HepG2 (cell line): ENCODE results near the gene PRKCE. TPM values are rescaled to one million over a fixed set of nuclear protein-coding genes. Genes with fewer than 3 reads are reported as not detected.

ENCODE experiments used
- DMAP1 ChIP-seq: IDR thresholded peaks from 2 replicates; pipeline ENCODE4 v1.6.1; 2016
- ELF3 ChIP-seq: IDR thresholded peaks from 2 replicates; pipeline ENCODE4 v1.6.1; 2016; ENCODE audit warnings: missing genetic modification reagents, missing compliant biosample characterization
- HHEX ChIP-seq: IDR thresholded peaks from 2 replicates; pipeline ENCODE4 v1.6.1; 2016; ENCODE audit warnings: control low read depth
- HOXA7 ChIP-seq: sonication (generic); formaldehyde crosslinking; IDR thresholded peaks from 2 replicates; pipeline ENCODE4 v1.8.1; 2022; ENCODE audit warnings: mild to moderate bottlenecking, missing genetic modification reagents, moderate library complexity
- IRX3 ChIP-seq: sonication (generic); formaldehyde crosslinking; IDR thresholded peaks from 2 replicates; pipeline ENCODE4 v1.8.1; 2023; ENCODE audit warnings: mild to moderate bottlenecking, low read depth, missing genetic modification reagents, borderline replicate concordance
- KMT2B ChIP-seq: IDR thresholded peaks from 2 replicates; pipeline ENCODE4 v1.6.1; 2016; ENCODE audit warnings: missing genetic modification reagents, missing compliant biosample characterization
- MTF2 ChIP-seq: sonication (generic); formaldehyde crosslinking; IDR thresholded peaks from 2 replicates; pipeline ENCODE4 v1.5.0; 2020; ENCODE audit warnings: missing genetic modification reagents, borderline replicate concordance
- NFIB ChIP-seq: sonication (generic); formaldehyde crosslinking; IDR thresholded peaks from 2 replicates; pipeline ENCODE4 v1.9.0; 2021; ENCODE audit warnings: missing genetic modification reagents, mild to moderate bottlenecking, borderline replicate concordance
- PPARG ChIP-seq: conservative IDR thresholded peaks from 2 replicates; pipeline ENCODE4 v1.6.1; 2016; ENCODE audit warnings: missing biosample characterization, missing genetic modification reagents
- RARG ChIP-seq: sonication (generic); formaldehyde crosslinking; IDR thresholded peaks from 2 replicates; pipeline ENCODE4 v1.4.0; 2020; ENCODE audit warnings: low read depth, mild to moderate bottlenecking, missing genetic modification reagents
- REL ChIP-seq: sonication (generic); formaldehyde crosslinking; conservative IDR thresholded peaks from 2 replicates; pipeline ENCODE4 v1.8.0; 2022; ENCODE audit warnings: mild to moderate bottlenecking, missing genetic modification reagents, moderate library complexity
- RXRA ChIP-seq: sonication (generic); formaldehyde crosslinking; IDR thresholded peaks from 2 replicates; pipeline ENCODE4 v1.5.1; 2020; ENCODE audit warnings: missing genetic modification reagents
- SCMH1 ChIP-seq: sonication (generic); formaldehyde crosslinking; IDR thresholded peaks from 2 replicates; pipeline ENCODE4 v1.9.0; 2021; ENCODE audit warnings: missing genetic modification reagents, mild to moderate bottlenecking, borderline replicate concordance
- SMYD3 ChIP-seq: sonication (generic); formaldehyde crosslinking; IDR thresholded peaks from 2 replicates; pipeline ENCODE4 v1.8.1; 2023; ENCODE audit warnings: mild to moderate bottlenecking, missing genetic modification reagents
- ZMYM4 ChIP-seq: sonication (generic); formaldehyde crosslinking; IDR thresholded peaks from 2 replicates; pipeline ENCODE4 v1.8.1; 2023; ENCODE audit warnings: mild to moderate bottlenecking, missing genetic modification reagents
- ZNF207 ChIP-seq: fragments of 450-650 bp; IDR thresholded peaks from 2 replicates; pipeline ENCODE4 v1.6.1; 2016; ENCODE audit warnings: antibody characterized with exemption, borderline replicate concordance
- ZNF296 ChIP-seq: sonication (generic); formaldehyde crosslinking; conservative IDR thresholded peaks from 2 replicates; pipeline ENCODE4 v1.5.0; 2020; ENCODE audit warnings: mild to moderate bottlenecking, missing genetic modification reagents
- ZNF567 ChIP-seq: sonication (generic); formaldehyde crosslinking; IDR thresholded peaks from 2 replicates; pipeline ENCODE4 v1.8.1; 2023; ENCODE audit warnings: mild to moderate bottlenecking, missing genetic modification reagents, borderline replicate concordance
- ZNF776 ChIP-seq: sonication (generic); formaldehyde crosslinking; IDR thresholded peaks from 2 replicates; pipeline ENCODE4 v1.4.0; 2020; ENCODE audit warnings: mild to moderate bottlenecking, missing genetic modification reagents
- ZNF782 ChIP-seq: sonication (generic); formaldehyde crosslinking; IDR thresholded peaks from 2 replicates; pipeline ENCODE4 v1.4.0; 2020; ENCODE audit warnings: missing genetic modification reagents, mild to moderate bottlenecking, borderline replicate concordance
- polyA plus RNA-seq, 8 experiments: library from polyadenylated mRNA; depleted of rRNA in 3 of 8; stranded (reverse) in 7 of 8; unstranded in 1 of 8; fragments of >200 nt; fragmentation: Illumina TruSeq in 4 of 8; extraction: Trizol in 4 of 8; gene quantifications; 2 replicates each; pipeline versions ENCODE4 v1.2.1 to v1.2.3, GENCODE V29; 2011 to 2016; ENCODE audit warnings: low read depth in 4 of 8, missing spikeins in 1 of 8, mixed read lengths in 1 of 8; ENCODE audit not compliant: insufficient read depth in 1 of 8
- total RNA-seq, 5 experiments: library from RNA; depleted of rRNA; stranded (reverse); fragments of >200 nt; fragmentation: Illumina TruSeq; extraction: Trizol; gene quantifications; 2 replicates each; pipeline ENCODE4 v1.2.3, GENCODE V29; 2016; ENCODE audit warnings: low read depth in 1 of 5
- TF ChIP-seq, protein P1 (sequence below): sonication (generic); formaldehyde crosslinking; IDR thresholded peaks from 2 replicates; pipeline ENCODE4 v1.8.0; 2022; ENCODE audit warnings: missing genetic modification reagents, mild to moderate bottlenecking, moderate library complexity, borderline replicate concordance
- TF ChIP-seq, protein P2 (sequence below): sonication (generic); formaldehyde crosslinking; IDR thresholded peaks from 2 replicates; pipeline ENCODE4 v1.4.0; 2020; ENCODE audit warnings: missing genetic modification reagents, borderline replicate concordance
- TF ChIP-seq, protein P3 (sequence below): sonication (generic); formaldehyde crosslinking; IDR thresholded peaks from 2 replicates; pipeline ENCODE4 v1.4.0; 2020; ENCODE audit warnings: missing genetic modification reagents
- TF ChIP-seq, protein P4 (sequence below): sonication (generic); formaldehyde crosslinking; IDR thresholded peaks from 2 replicates; pipeline ENCODE4 v1.5.0; 2020; ENCODE audit warnings: missing genetic modification reagents

The PRKCE gene
- total and polyA plus RNA-seq, 2 of the 13 experiments (the other 11 are each of a cell fraction or from before 2014, with no cell fraction given): 1.0 to 3.9 TPM

DNA sequence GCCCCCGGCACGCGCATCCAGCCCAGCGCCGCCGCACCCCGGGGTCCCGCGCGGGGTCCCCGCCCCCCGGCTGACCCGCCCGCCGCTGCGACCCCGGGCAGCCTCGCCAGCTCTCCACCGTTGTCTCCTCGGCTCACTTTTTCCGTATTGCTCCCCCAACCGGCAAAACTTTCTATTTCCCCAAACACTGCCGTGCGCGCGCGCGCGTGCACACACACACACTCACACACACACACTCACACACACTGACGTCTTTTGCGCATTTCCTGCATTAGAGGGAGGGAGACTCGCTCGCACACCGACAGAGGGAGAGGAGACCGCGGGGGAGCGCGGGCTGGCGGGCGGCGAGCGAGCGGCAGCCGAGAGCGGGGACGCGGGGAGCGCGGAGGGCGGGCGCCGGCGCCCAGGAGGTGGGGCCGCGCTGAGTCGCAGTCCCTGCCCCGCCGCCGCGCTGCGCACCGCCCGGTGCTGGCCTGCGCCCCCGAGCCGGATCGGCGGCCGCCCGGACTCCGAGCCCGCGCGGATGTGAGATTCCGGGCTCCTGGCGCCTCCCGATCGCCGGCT is 542 bp upstream of the PRKCE start (continued):
- TF ChIP-seq KMT2B (CRISPR knock-in tag): peak; percentile 96
- TF ChIP-seq, protein P1, sequence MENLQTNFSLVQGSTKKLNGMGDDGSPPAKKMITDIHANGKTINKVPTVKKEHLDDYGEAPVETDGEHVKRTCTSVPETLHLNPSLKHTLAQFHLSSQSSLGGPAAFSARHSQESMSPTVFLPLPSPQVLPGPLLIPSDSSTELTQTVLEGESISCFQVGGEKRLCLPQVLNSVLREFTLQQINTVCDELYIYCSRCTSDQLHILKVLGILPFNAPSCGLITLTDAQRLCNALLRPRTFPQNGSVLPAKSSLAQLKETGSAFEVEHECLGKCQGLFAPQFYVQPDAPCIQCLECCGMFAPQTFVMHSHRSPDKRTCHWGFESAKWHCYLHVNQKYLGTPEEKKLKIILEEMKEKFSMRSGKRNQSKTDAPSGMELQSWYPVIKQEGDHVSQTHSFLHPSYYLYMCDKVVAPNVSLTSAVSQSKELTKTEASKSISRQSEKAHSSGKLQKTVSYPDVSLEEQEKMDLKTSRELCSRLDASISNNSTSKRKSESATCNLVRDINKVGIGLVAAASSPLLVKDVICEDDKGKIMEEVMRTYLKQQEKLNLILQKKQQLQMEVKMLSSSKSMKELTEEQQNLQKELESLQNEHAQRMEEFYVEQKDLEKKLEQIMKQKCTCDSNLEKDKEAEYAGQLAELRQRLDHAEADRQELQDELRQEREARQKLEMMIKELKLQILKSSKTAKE (CRISPR knock-in tag): peak; percentile 77
- TF ChIP-seq NFIB: no peak
- TF ChIP-seq ZNF207: no peak
- 0 out of 2 replicates have a peak, but pooled peaks have one; percentile 48 for TF ChIP-seq ZNF776
- TF ChIP-seq ZMYM4: peak; percentile 73
- 0 out of 2 replicates have a peak, but pooled peaks have one; percentile 63 for TF ChIP-seq ZNF782 (CRISPR knock-in tag)
- TF ChIP-seq, protein P2, sequence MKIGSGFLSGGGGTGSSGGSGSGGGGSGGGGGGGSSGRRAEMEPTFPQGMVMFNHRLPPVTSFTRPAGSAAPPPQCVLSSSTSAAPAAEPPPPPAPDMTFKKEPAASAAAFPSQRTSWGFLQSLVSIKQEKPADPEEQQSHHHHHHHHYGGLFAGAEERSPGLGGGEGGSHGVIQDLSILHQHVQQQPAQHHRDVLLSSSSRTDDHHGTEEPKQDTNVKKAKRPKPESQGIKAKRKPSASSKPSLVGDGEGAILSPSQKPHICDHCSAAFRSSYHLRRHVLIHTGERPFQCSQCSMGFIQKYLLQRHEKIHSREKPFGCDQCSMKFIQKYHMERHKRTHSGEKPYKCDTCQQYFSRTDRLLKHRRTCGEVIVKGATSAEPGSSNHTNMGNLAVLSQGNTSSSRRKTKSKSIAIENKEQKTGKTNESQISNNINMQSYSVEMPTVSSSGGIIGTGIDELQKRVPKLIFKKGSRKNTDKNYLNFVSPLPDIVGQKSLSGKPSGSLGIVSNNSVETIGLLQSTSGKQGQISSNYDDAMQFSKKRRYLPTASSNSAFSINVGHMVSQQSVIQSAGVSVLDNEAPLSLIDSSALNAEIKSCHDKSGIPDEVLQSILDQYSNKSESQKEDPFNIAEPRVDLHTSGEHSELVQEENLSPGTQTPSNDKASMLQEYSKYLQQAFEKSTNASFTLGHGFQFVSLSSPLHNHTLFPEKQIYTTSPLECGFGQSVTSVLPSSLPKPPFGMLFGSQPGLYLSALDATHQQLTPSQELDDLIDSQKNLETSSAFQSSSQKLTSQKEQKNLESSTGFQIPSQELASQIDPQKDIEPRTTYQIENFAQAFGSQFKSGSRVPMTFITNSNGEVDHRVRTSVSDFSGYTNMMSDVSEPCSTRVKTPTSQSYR: peak; percentile 40; the same call in 1 of the 2 replicates
- TF ChIP-seq HHEX (CRISPR knock-in tag): no peak
- TF ChIP-seq IRX3 (CRISPR knock-in tag): peak; percentile 80; the same call in 1 of the 2 replicates
- TF ChIP-seq MTF2 (CRISPR knock-in tag): no peak
- no peak for TF ChIP-seq PPARG (CRISPR knock-in tag)
- TF ChIP-seq REL (CRISPR knock-in tag): peak; percentile 82
- no peak for TF ChIP-seq SCMH1 (CRISPR knock-in tag)
- TF ChIP-seq RXRA: peak; percentile 39
- TF ChIP-seq DMAP1 (CRISPR knock-in tag): peak; percentile 52; the same call in 1 of the 2 replicates
- TF ChIP-seq HOXA7 (CRISPR knock-in tag): no peak
- TF ChIP-seq ELF3: peak; percentile 97
- no peak for TF ChIP-seq RARG (CRISPR knock-in tag)
- TF ChIP-seq, protein P3, sequence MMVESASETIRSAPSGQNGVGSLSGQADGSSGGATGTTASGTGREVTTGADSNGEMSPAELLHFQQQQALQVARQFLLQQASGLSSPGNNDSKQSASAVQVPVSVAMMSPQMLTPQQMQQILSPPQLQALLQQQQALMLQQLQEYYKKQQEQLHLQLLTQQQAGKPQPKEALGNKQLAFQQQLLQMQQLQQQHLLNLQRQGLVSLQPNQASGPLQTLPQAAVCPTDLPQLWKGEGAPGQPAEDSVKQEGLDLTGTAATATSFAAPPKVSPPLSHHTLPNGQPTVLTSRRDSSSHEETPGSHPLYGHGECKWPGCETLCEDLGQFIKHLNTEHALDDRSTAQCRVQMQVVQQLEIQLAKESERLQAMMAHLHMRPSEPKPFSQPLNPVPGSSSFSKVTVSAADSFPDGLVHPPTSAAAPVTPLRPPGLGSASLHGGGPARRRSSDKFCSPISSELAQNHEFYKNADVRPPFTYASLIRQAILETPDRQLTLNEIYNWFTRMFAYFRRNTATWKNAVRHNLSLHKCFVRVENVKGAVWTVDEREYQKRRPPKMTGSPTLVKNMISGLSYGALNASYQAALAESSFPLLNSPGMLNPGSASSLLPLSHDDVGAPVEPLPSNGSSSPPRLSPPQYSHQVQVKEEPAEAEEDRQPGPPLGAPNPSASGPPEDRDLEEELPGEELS (CRISPR knock-in tag): peak; percentile 82
- TF ChIP-seq SMYD3 (CRISPR knock-in tag): no peak
- TF ChIP-seq, protein P4, sequence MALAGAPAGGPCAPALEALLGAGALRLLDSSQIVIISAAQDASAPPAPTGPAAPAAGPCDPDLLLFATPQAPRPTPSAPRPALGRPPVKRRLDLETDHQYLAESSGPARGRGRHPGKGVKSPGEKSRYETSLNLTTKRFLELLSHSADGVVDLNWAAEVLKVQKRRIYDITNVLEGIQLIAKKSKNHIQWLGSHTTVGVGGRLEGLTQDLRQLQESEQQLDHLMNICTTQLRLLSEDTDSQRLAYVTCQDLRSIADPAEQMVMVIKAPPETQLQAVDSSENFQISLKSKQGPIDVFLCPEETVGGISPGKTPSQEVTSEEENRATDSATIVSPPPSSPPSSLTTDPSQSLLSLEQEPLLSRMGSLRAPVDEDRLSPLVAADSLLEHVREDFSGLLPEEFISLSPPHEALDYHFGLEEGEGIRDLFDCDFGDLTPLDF (CRISPR knock-in tag): no peak
- no peak for TF ChIP-seq ZNF567 (CRISPR knock-in tag)
- TF ChIP-seq ZNF296 (CRISPR knock-in tag): no peak
